ENCODE measurements around the gene HSCB.

The HSCB gene

DNA sequence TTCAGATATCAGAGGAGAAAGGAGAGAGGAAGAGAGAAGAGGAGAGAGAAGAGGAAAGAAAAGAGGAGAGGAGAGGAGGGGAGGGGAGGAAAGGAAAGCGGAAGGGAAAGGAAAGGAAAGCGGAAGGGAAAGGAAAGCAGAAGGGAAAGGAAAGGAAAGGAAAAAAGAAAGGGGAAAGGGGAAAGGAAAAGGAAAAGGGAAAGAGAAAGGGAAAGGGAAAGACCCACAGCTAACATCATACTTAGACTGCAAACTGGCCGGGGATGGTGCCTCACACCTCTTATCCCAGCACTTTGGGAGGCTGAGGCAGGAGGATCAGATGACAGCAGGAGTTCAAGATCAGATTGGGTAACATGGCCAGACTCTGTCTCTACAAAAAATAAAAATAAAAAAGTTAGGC, 11.7 kb upstream of the HSCB start:
- no peak overlapping the region for H3K27ac ChIP-seq (ENCODE audit: low read depth, low read length)
- H3K9me3 ChIP-seq (ENCODE audit: insufficient read depth, low read length), result no peaks in the 10 kb centered on the region
- H3K79me2 ChIP-seq (ENCODE audit: insufficient read depth, low read length), result peaks cover 21% of the 10 kb centered on the region
- H2AFZ ChIP-seq (ENCODE audit: low read depth, low read length, severe bottlenecking), result no peak overlapping the region
- H3K4me3 ChIP-seq (ENCODE audit: insufficient read depth, low read length, poor library complexity, severe bottlenecking), result no peak overlapping the region
- H3F3A ChIP-seq (ENCODE audit: insufficient read depth), result no peaks in the 10 kb centered on the region
- H3K4me2 ChIP-seq (ENCODE audit: low read depth, low read length, poor library complexity, severe bottlenecking), result no peak overlapping the region
- TF ChIP-seq EZH2phosphoT487 (conservative IDR thresholded peaks at IDR 0.05; ENCODE audit: low read length), result no peak
- TF ChIP-seq, protein P1, sequence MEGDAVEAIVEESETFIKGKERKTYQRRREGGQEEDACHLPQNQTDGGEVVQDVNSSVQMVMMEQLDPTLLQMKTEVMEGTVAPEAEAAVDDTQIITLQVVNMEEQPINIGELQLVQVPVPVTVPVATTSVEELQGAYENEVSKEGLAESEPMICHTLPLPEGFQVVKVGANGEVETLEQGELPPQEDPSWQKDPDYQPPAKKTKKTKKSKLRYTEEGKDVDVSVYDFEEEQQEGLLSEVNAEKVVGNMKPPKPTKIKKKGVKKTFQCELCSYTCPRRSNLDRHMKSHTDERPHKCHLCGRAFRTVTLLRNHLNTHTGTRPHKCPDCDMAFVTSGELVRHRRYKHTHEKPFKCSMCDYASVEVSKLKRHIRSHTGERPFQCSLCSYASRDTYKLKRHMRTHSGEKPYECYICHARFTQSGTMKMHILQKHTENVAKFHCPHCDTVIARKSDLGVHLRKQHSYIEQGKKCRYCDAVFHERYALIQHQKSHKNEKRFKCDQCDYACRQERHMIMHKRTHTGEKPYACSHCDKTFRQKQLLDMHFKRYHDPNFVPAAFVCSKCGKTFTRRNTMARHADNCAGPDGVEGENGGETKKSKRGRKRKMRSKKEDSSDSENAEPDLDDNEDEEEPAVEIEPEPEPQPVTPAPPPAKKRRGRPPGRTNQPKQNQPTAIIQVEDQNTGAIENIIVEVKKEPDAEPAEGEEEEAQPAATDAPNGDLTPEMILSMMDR (IDR thresholded peaks at IDR 0.05; ENCODE audit: insufficient read depth, low read length, poor library complexity, severe bottlenecking), result no peak
- no peak overlapping the region for H3K9ac ChIP-seq (ENCODE audit: low read length)
- H3K27me3 ChIP-seq (ENCODE audit: low read length), result no peaks in the 10 kb centered on the region
- H3K36me3 ChIP-seq (ENCODE audit: low read length), result peaks cover 15% of the 10 kb centered on the region; the same call in 1 of the 2 replicates
- H4K20me1 ChIP-seq (ENCODE audit: low read depth, low read length), result no peaks in the 10 kb centered on the region
- no peaks in the 10 kb centered on the region for H3K9me2 ChIP-seq (replicated peaks; ENCODE audit: insufficient read depth, low read length)

- Histone ChIP-seq H3K4me2 (ENCODE audit: low read depth, low read length, poor library complexity, severe bottlenecking) (no peak overlapping the region), H3K79me2 (ENCODE audit: insufficient read depth, low read length) (peaks cover 41% of the 10 kb centered on the region), H3K4me3 (ENCODE audit: insufficient read depth, low read length, poor library complexity, severe bottlenecking) (no peak overlapping the region), H3K36me3 (ENCODE audit: low read length) (0 out of 2 replicates have a peak, but pooled peaks cover 3% of the 10 kb centered on the region), H3K9me3 (ENCODE audit: insufficient read depth, low read length) (no peaks in the 10 kb centered on the region), H3K27ac (ENCODE audit: low read depth, low read length) (no peak overlapping the region), H3K9me2 (replicated peaks; ENCODE audit: insufficient read depth, low read length) (no peaks in the 10 kb centered on the region), H3F3A (ENCODE audit: insufficient read depth) (no peaks in the 10 kb centered on the region), H3K9ac (ENCODE audit: low read length) (no peak overlapping the region), H3K27me3 (ENCODE audit: low read length) (no peaks in the 10 kb centered on the region), H4K20me1 (ENCODE audit: low read depth, low read length) (no peaks in the 10 kb centered on the region), H2AFZ (ENCODE audit: low read depth, low read length, severe bottlenecking) (no peak overlapping the region)
- no peak for TF ChIP-seq EZH2phosphoT487 (conservative IDR thresholded peaks at IDR 0.05; ENCODE audit: low read length)
- TF ChIP-seq, protein P1 (IDR thresholded peaks at IDR 0.05; ENCODE audit: insufficient read depth, low read length, poor library complexity, severe bottlenecking), result no peak
These were observed 7.4 kb upstream of the HSCB start for GRCh38 chr22:28734393-28734792.

GRCh38 chr22:28736301-28737155, 5.3 kb upstream of the HSCB start:
- Histone ChIP-seq H3K36me3 (ENCODE audit: low read length) (0 out of 2 replicates have a peak, but pooled peaks cover 3% of the 10 kb centered on the region), H3K4me3 (ENCODE audit: insufficient read depth, low read length, poor library complexity, severe bottlenecking) (no peak overlapping the region), H4K20me1 (ENCODE audit: low read depth, low read length) (no peaks in the 10 kb centered on the region), H3K27me3 (ENCODE audit: low read length) (no peaks in the 10 kb centered on the region), H3K9me2 (replicated peaks; ENCODE audit: insufficient read depth, low read length) (no peaks in the 10 kb centered on the region), H2AFZ (ENCODE audit: low read depth, low read length, severe bottlenecking) (no peak overlapping the region), H3K9me3 (ENCODE audit: insufficient read depth, low read length) (no peaks in the 10 kb centered on the region), H3K27ac (ENCODE audit: low read depth, low read length) (no peak overlapping the region), H3K9ac (ENCODE audit: low read length) (no peak overlapping the region), H3K79me2 (ENCODE audit: insufficient read depth, low read length) (peaks cover 56% of the 10 kb centered on the region), H3K4me2 (ENCODE audit: low read depth, low read length, poor library complexity, severe bottlenecking) (no peak overlapping the region), H3F3A (ENCODE audit: insufficient read depth) (peaks cover 4% of the 10 kb centered on the region; the same call in 1 of the 2 replicates)
- TF ChIP-seq, protein P1 (IDR thresholded peaks at IDR 0.05; ENCODE audit: insufficient read depth, low read length, poor library complexity, severe bottlenecking), result no peak
- no peak for TF ChIP-seq EZH2phosphoT487 (conservative IDR thresholded peaks at IDR 0.05; ENCODE audit: low read length)
